Measurements from ENCODE around the gene SIRT5. TPM values are rescaled to one million over a fixed set of nuclear protein-coding genes. Genes with fewer than 3 reads are reported as not detected.

The SIRT5 gene
- total and polyA plus RNA-seq, 4 donors: 5.9 to 11.3 (median 8.0) TPM

- no peak overlapping the region for H3K9ac ChIP-seq (ENCODE audit: insufficient read depth in 1 of 2, low read length in 2 of 2)
- no peak for DNase-seq
- WGBS, 2 donors: 56 to 68% methylated on average over 4 of the region's 4 CpGs
- no peaks in the 10 kb centered on the region for H3K9me3 ChIP-seq (ENCODE audit: control insufficient read depth in 4 of 4, insufficient read depth in 3 of 4, low read length in 3 of 4)
- ATAC-seq (ENCODE audit: insufficient read depth, low FRiP score): no peak
- no peak overlapping the region for H3K27ac ChIP-seq (ENCODE audit: low read depth in 1 of 2, low read length in 1 of 2)
- no peaks in the 10 kb centered on the region for H3K36me3 ChIP-seq (ENCODE audit: control insufficient read depth in 4 of 4, insufficient read depth in 4 of 4, low read length in 4 of 4)
- no peak overlapping the region for H3K4me3 ChIP-seq
- H3K27me3 ChIP-seq (ENCODE audit: control insufficient read depth in 3 of 3, insufficient read depth in 3 of 3, low read length in 2 of 3): no peaks in the 10 kb centered on the region
- H3K4me1 ChIP-seq (ENCODE audit: control insufficient read depth in 5 of 5, insufficient read depth in 5 of 5, low read length in 5 of 5): peaks cover 0 to 2% (median 0%) of the 10 kb centered on the region in 5 donors
- TF ChIP-seq CTCF (IDR thresholded peaks at IDR 0.05; ENCODE audit: control extremely low read depth, extremely low read depth): no peak
Measured at GRCh38 chr6:13558718-13559117, 15.7 kb upstream of the SIRT5 start.

DNA sequence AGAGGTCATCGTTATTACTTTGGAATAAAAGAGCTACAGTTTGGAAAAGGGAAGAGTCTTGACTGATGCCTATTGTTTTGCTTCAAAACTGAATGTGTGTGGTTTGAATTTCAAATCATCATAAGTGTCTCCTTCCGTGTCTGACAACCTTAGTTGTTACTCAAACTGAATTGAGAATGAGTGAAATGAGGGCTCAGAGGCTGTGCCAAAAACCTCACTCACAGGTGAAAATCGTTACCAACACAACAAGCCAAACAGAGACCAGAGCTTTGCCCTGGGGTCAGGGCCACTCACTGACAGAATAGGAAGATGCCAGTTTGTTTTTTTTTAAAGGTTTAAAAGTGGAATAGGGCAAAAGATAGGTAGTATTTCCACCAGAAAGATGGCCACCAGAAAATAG is 15.2 kb upstream of the SIRT5 start:
- ATAC-seq (ENCODE audit: insufficient read depth, low FRiP score) (no peak), DNase-seq (no peak)
- WGBS, 2 donors: 45 to 67% methylated on average over 3 of the region's 3 CpGs

DNA sequence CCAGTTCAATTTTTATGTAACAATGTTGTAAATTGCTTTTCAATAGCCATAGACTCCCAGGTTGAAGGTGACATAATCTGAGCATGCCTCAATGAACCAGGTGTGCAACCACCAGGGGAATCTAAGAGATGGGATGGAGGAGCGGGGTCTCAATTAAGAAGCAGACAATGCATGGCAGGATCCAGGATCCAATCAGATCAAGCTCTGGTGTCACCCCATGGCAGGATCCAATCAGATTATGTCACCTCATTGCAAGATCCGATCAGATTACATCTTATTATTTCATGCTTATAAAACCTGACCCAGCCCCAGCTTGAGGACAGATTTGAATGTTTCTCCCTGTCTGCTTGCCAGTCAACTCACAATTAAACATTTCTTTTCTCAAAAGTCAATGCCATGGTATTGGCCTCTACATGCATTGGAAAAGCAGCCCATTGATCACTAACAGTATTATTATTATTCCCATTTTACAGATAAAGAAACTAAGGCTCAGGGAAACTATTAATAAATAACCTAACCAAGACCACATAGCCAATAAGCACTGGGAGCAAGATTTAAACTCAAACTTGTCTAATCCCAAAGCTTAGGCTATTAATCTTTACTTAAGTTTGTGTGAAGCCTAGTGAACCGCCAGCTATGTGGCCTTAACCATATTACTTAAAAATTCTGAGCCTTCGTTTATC is 14.3 kb upstream of the SIRT5 start:
- peaks cover 0 to 2% (median 0%) of the 10 kb centered on the region in 5 donors for H3K4me1 ChIP-seq (ENCODE audit: control insufficient read depth in 5 of 5, insufficient read depth in 5 of 5, low read length in 5 of 5)
- 95 to 99% methylated on average over 4 of the region's 4 CpGs for WGBS, 2 donors
- no peaks in the 10 kb centered on the region for H3K9me3 ChIP-seq (ENCODE audit: control insufficient read depth in 4 of 4, insufficient read depth in 3 of 4, low read length in 3 of 4)
- H3K27ac ChIP-seq (ENCODE audit: low read depth in 1 of 2, low read length in 1 of 2): no peak overlapping the region
- H3K4me3 ChIP-seq: no peak overlapping the region
- no peak overlapping the region for H3K9ac ChIP-seq (ENCODE audit: insufficient read depth in 1 of 2, low read length in 2 of 2)
- no peaks in the 10 kb centered on the region for H3K27me3 ChIP-seq (ENCODE audit: control insufficient read depth in 3 of 3, insufficient read depth in 3 of 3, low read length in 2 of 3)
- ATAC-seq (ENCODE audit: insufficient read depth, low FRiP score) (no peak), DNase-seq (no peak)
- no peak for TF ChIP-seq CTCF (IDR thresholded peaks at IDR 0.05; ENCODE audit: control extremely low read depth, extremely low read depth)
- no peaks in the 10 kb centered on the region for H3K36me3 ChIP-seq (ENCODE audit: control insufficient read depth in 4 of 4, insufficient read depth in 4 of 4, low read length in 4 of 4)

More for the DNA sequence above, 15.2 kb upstream of the SIRT5 start:
- Histone ChIP-seq H3K4me1 (ENCODE audit: control insufficient read depth in 5 of 5, insufficient read depth in 5 of 5, low read length in 5 of 5) (peaks cover 0 to 2% (median 0%) of the 10 kb centered on the region in 5 donors), H3K9me3 (ENCODE audit: control insufficient read depth in 4 of 4, insufficient read depth in 3 of 4, low read length in 3 of 4) (no peaks in the 10 kb centered on the region), H3K36me3 (ENCODE audit: control insufficient read depth in 4 of 4, insufficient read depth in 4 of 4, low read length in 4 of 4) (no peaks in the 10 kb centered on the region), H3K4me3 (no peak overlapping the region), H3K27ac (ENCODE audit: low read depth in 1 of 2, low read length in 1 of 2) (no peak overlapping the region), H3K9ac (ENCODE audit: insufficient read depth in 1 of 2, low read length in 2 of 2) (no peak overlapping the region), H3K27me3 (ENCODE audit: control insufficient read depth in 3 of 3, insufficient read depth in 3 of 3, low read length in 2 of 3) (no peaks in the 10 kb centered on the region)
- TF ChIP-seq CTCF (IDR thresholded peaks at IDR 0.05; ENCODE audit: control extremely low read depth, extremely low read depth): no peak

DNA sequence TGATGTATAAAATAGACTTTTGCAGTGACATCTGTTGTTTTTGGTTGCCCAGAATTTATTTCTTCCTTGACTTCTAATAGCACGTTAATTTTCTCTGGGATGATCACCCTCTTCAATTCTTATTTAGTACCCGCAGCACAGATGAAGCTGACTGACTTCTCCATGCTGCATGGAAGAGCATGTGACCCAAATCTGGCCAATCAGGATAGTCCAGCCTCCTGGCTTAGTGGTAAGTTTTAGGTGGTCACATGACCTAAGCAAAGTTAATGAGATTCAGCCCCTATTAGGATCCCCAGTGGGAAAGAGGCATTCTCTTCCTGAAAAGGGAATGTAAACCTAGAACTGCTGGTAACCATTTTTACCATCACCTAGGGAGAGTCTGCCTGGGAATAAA is 13.8 kb upstream of the SIRT5 start:
- Histone ChIP-seq H3K27me3 (ENCODE audit: control insufficient read depth in 3 of 3, insufficient read depth in 3 of 3, low read length in 2 of 3) (no peaks in the 10 kb centered on the region), H3K36me3 (ENCODE audit: control insufficient read depth in 4 of 4, insufficient read depth in 4 of 4, low read length in 4 of 4) (no peaks in the 10 kb centered on the region), H3K27ac (ENCODE audit: low read depth in 1 of 2, low read length in 1 of 2) (no peak overlapping the region), H3K9me3 (ENCODE audit: control insufficient read depth in 4 of 4, insufficient read depth in 3 of 4, low read length in 3 of 4) (no peaks in the 10 kb centered on the region), H3K4me3 (no peak overlapping the region), H3K4me1 (ENCODE audit: control insufficient read depth in 5 of 5, insufficient read depth in 5 of 5, low read length in 5 of 5) (peaks cover 0 to 2% (median 0%) of the 10 kb centered on the region in 5 donors), H3K9ac (ENCODE audit: insufficient read depth in 1 of 2, low read length in 2 of 2) (no peak overlapping the region)
- WGBS, 2 donors: 94 to 95% methylated on average over 2 of the region's 2 CpGs
- DNase-seq: no peak
- ATAC-seq (ENCODE audit: insufficient read depth, low FRiP score): no peak
- no peak for TF ChIP-seq CTCF (IDR thresholded peaks at IDR 0.05; ENCODE audit: control extremely low read depth, extremely low read depth)

All from lung (tissue), 12 donors.